Measurements from ENCODE around the gene TRIM14.
A peak's percentile ranks its signal among the peaks of the same experiment; 100 is the strongest.

TRIM14 gene

DNA sequence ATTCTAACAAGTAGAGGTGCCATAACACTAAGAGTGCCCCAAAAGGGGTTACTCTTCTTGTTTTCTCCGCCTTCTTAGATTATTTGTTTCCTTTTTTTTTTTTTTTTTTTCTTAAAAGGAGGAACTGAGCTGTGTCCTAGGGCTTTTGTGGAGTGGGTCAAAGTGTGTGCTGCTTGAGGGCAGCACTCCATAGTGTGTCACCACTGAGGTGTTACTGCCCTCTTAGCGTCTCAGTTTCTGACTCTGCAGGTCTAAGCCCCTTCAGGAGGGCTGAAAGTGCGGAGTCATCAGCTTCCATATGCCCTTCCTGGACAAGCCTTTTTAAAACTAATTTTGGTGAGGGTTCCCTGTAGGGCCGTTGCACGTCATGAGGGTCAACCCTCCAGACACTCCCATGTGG is 75.1 kb downstream of the TRIM14 start:
- TF ChIP-seq, protein P1, sequence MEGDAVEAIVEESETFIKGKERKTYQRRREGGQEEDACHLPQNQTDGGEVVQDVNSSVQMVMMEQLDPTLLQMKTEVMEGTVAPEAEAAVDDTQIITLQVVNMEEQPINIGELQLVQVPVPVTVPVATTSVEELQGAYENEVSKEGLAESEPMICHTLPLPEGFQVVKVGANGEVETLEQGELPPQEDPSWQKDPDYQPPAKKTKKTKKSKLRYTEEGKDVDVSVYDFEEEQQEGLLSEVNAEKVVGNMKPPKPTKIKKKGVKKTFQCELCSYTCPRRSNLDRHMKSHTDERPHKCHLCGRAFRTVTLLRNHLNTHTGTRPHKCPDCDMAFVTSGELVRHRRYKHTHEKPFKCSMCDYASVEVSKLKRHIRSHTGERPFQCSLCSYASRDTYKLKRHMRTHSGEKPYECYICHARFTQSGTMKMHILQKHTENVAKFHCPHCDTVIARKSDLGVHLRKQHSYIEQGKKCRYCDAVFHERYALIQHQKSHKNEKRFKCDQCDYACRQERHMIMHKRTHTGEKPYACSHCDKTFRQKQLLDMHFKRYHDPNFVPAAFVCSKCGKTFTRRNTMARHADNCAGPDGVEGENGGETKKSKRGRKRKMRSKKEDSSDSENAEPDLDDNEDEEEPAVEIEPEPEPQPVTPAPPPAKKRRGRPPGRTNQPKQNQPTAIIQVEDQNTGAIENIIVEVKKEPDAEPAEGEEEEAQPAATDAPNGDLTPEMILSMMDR (IDR thresholded peaks at IDR 0.05; ENCODE audit: control insufficient read depth, extremely low read depth, insufficient read depth) = no peak
- no peak overlapping the region for H3K4me3 ChIP-seq (ENCODE audit: low read depth, low read length)
- DNase-seq (ENCODE audit: low read depth) = no peak

DNA sequence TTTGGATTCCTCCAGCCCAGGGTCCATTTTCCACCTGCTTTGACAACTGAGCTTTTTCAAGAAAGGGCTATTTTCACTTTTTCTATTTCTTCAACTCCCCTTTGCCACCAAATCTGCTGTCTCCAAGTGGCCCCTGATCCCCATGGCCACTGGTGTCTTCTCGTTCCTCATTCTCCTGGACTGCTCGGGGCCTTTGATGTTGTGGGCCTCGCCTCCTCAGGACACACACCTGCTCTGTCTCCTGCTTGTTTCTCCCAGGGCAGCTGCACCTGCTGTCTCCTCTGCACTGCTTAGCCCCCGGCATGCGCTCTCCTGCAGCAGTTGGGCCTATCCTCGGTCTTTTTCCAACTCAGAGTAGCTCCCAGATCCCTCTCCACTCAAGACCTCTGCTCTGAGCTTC is 78.8 kb downstream of the TRIM14 start:
- TF ChIP-seq, protein P1 (IDR thresholded peaks at IDR 0.05; ENCODE audit: control insufficient read depth, extremely low read depth, insufficient read depth) = no peak
- H3K4me3 ChIP-seq (ENCODE audit: low read depth, low read length) = no peak overlapping the region
- no peak for DNase-seq (ENCODE audit: low read depth)

DNA sequence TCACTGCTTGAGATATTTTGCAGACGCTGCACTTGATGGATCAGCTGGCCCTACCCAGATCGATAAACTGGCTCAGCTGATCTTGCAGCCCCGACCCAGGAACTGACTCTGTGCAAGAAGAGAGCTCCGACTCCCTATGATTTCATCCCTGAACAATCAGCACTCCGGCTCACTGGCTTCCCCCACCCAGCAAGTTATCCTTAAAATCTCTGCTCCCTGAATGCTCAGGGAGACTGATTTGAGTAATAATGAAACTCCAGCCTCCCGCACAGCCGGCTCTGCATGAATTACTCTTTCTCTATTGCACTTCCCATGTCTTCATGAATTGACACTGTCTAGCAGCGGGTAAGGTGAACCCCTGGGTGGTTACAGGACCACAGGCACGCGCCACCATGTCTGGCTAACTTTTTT is 79.4 kb downstream of the TRIM14 start:
- H3K4me3 ChIP-seq (ENCODE audit: low read depth, low read length) = no peak overlapping the region
- TF ChIP-seq, protein P1 (IDR thresholded peaks at IDR 0.05; ENCODE audit: control insufficient read depth, extremely low read depth, insufficient read depth) = no peak
- DNase-seq (ENCODE audit: low read depth) = no peak

DNA sequence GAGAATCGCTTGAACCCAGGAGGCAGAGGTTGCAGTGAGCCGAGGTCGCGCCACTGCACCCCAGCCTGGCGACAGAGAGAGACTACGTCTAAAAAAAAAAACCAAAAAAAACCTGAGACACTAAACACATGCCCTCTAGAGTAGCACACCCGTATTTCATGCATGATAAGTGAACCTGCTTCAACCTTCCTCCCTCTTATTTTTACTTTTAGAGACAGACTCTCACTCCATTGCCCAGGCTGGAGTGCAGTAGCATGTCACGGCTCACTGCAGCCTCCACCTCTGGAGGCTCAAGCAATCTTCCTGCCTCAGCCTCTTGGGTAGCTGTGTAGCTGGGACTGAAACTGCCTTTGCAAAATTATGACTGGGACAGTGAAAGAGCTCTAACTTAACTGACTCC is 80.1 kb downstream of the TRIM14 start:
- TF ChIP-seq, protein P1 (IDR thresholded peaks at IDR 0.05; ENCODE audit: control insufficient read depth, extremely low read depth, insufficient read depth) = no peak
- no peak overlapping the region for H3K4me3 ChIP-seq (ENCODE audit: low read depth, low read length)
- DNase-seq (ENCODE audit: low read depth) = no peak

DNA sequence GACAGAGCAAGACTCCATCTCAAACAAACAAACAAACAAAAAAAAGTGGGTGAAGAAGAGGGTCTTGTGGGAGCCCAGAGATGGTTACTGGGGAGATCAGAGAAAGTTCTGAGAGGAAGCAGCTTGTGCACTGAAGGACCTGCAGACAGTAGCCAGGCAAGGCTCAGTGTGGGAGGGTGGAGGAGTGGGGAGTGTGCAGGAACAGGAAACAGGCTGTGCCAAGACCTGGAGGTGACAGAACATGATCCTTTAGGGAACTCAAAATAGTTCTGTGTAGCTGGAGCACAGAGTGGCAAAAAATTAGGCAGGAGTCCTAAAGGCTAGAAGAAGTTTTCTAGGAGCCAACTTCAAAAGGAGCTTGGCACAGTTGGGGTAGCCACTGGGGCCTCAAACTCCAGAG is 81.7 kb downstream of the TRIM14 start:
- DNase-seq (ENCODE audit: low read depth) = no peak
- no peak overlapping the region for H3K4me3 ChIP-seq (ENCODE audit: low read depth, low read length)
- TF ChIP-seq, protein P1 (IDR thresholded peaks at IDR 0.05; ENCODE audit: control insufficient read depth, extremely low read depth, insufficient read depth) = no peak

DNA sequence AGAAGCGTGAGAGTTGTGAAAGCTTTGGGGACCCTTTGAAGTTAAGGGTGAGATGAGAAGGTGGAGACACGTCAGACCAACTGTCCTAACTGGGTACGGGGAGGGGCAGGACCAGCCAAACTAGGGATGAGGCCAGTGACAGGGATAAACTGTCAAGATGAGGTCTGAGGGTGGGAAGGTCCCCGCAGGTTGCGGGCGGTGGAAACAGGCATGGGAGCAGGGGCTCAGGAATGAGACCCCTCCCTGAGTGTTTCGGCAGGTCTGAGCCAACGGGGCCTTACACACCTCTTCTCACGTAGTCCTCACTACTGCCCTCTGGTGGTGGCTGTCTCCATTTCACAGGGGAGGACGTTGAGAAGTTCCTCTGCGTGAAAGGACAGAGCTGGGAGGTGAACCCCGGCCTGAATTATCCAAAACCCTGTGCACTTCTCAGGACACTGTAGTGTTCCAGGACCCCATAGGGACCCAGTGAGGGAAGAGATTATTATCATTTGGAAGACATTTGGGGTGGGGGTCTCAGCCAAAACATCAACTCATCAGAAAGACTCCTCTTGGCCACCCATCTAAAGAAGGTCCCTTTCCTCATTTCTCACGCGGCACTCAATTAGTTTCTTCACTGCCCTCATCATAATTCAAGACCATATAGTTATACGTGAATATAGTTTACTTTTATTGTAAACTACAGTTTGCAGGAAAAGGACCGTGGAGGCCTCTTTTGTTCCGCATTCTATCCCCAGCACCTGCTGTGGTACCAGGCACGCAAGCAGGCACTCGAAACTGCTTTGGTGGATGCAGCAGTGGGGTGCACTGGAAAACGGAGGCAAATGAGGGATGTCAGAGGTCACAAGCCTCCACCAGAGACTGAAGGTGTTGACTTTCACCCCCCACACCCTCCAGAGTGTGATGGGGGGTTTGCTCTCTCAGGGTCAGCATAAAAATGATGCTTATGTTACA is 84.2 kb downstream of the TRIM14 start:
- TF ChIP-seq, protein P1 (IDR thresholded peaks at IDR 0.05; ENCODE audit: control insufficient read depth, extremely low read depth, insufficient read depth) = peak; percentile 76
- no peak overlapping the region for H3K4me3 ChIP-seq (ENCODE audit: low read depth, low read length)
- DNase-seq (ENCODE audit: low read depth) = no peak
